HG03139 (cell line): Measurements from ENCODE around the gene NAT10.
"Not testable (repeated sequence)": the region's sequence is repeated elsewhere in the genome, so short reads cannot be mapped to it uniquely, and the experiment has no call there.

ENCODE experiments used
- ATAC-seq: cut with Tn5 transposase; IDR thresholded peaks from one replicate; pipeline ENCODE4 v1.9.1; 2021; ENCODE audit not compliant: unreplicated experiment

The NAT10 gene

GRCh38 chr11:34166806-34167740 lies 61.6 kb downstream of the NAT10 start:
- ATAC-seq = no peak

GRCh38 chr11:34167961-34168360 lies 62.5 kb downstream of the NAT10 start:
- ATAC-seq = no peak

GRCh38 chr11:34168642-34169420 lies 63.4 kb downstream of the NAT10 start:
- no peak for ATAC-seq

GRCh38 chr11:34169686-34170085 lies 64.3 kb downstream of the NAT10 start:
- ATAC-seq = no peak

- ATAC-seq = no peak
Observed at GRCh38 chr11:34173050-34173449, 67.6 kb downstream of the NAT10 start.

- peak; percentile 58 for ATAC-seq
Observed at GRCh38 chr11:34174412-34175041, 69.1 kb downstream of the NAT10 start.

GRCh38 chr11:34175284-34176019 lies 70.0 kb downstream of the NAT10 start:
- no peak for ATAC-seq

- ATAC-seq = no peak
Observed at GRCh38 chr11:34176751-34177209, 71.4 kb downstream of the NAT10 start.

- no peak for ATAC-seq
Observed at GRCh38 chr11:34178209-34178821, 72.9 kb downstream of the NAT10 start.

- no peak for ATAC-seq
Observed at GRCh38 chr11:34179026-34179675, 73.7 kb downstream of the NAT10 start.

GRCh38 chr11:34180040-34180813 lies 74.8 kb downstream of the NAT10 start:
- ATAC-seq = no peak

- not testable (repeated sequence) for ATAC-seq
Observed at GRCh38 chr11:34180814-34181165, 75.4 kb downstream of the NAT10 start.

GRCh38 chr11:34181251-34181650 lies 75.8 kb downstream of the NAT10 start:
- ATAC-seq = no peak

- no peak for ATAC-seq
Observed at GRCh38 chr11:34181856-34182405, 76.5 kb downstream of the NAT10 start.

- ATAC-seq = no peak
Observed at GRCh38 chr11:34182425-34182824, 77.0 kb downstream of the NAT10 start.

- ATAC-seq = no peak
Observed at GRCh38 chr11:34182921-34183685, 77.7 kb downstream of the NAT10 start.

- no peak for ATAC-seq
Observed at GRCh38 chr11:34183848-34184391, 78.5 kb downstream of the NAT10 start.

GRCh38 chr11:34184505-34185015 lies 79.1 kb downstream of the NAT10 start:
- no peak for ATAC-seq
